Measurements from ENCODE around the gene CACNG6.

The CACNG6 gene

GRCh38 chr19:53966931-53967330, 24.5 kb upstream of the CACNG6 start:
- no peak for DNase-seq (ENCODE audit: low read depth in 2 of 2, low spot score in 1 of 2)

- no peak for DNase-seq (ENCODE audit: low read depth in 2 of 2, low spot score in 1 of 2)
These were observed 22.1 kb upstream of the CACNG6 start for GRCh38 chr19:53969366-53969765.

- no peak for DNase-seq (ENCODE audit: low read depth in 2 of 2, low spot score in 1 of 2)
These were observed 19.8 kb upstream of the CACNG6 start for GRCh38 chr19:53971673-53972072.

- DNase-seq (ENCODE audit: low read depth in 2 of 2, low spot score in 1 of 2), result peak in 1 of 2 donors; percentile 42
These were observed 13.9 kb upstream of the CACNG6 start for GRCh38 chr19:53977429-53977990.

- no peak for DNase-seq (ENCODE audit: low read depth in 2 of 2, low spot score in 1 of 2)
These were observed 13.3 kb upstream of the CACNG6 start for GRCh38 chr19:53977991-53978731.

- DNase-seq (ENCODE audit: low read depth in 2 of 2, low spot score in 1 of 2), result no peak
These were observed 12.2 kb upstream of the CACNG6 start for GRCh38 chr19:53978975-53979801.

- DNase-seq (ENCODE audit: low read depth in 2 of 2, low spot score in 1 of 2), result no peak
These were observed 10.7 kb upstream of the CACNG6 start for GRCh38 chr19:53980539-53981375.

- no peak for DNase-seq (ENCODE audit: low read depth in 2 of 2, low spot score in 1 of 2)
These were observed 10.0 kb upstream of the CACNG6 start for GRCh38 chr19:53981376-53981951.

- DNase-seq (ENCODE audit: low read depth in 2 of 2, low spot score in 1 of 2), result no peak
These were observed 9.4 kb upstream of the CACNG6 start for GRCh38 chr19:53982001-53982451.

GRCh38 chr19:53982611-53983010, 8.8 kb upstream of the CACNG6 start:
- DNase-seq (ENCODE audit: low read depth in 2 of 2, low spot score in 1 of 2), result no peak

- no peak for DNase-seq (ENCODE audit: low read depth in 2 of 2, low spot score in 1 of 2)
These were observed 7.8 kb upstream of the CACNG6 start for GRCh38 chr19:53983457-53984289.

GRCh38 chr19:53985863-53986262, 5.6 kb upstream of the CACNG6 start:
- no peak for DNase-seq (ENCODE audit: low read depth in 2 of 2, low spot score in 1 of 2)

GRCh38 chr19:53988981-53989380, 2.5 kb upstream of the CACNG6 start:
- no peak for DNase-seq (ENCODE audit: low read depth in 2 of 2, low spot score in 1 of 2)

GRCh38 chr19:53989600-53990533, 1.6 kb upstream of the CACNG6 start:
- no peak for DNase-seq (ENCODE audit: low read depth in 2 of 2, low spot score in 1 of 2)

- DNase-seq (ENCODE audit: low read depth in 2 of 2, low spot score in 1 of 2), result no peak
These were observed 774 bp downstream of the CACNG6 start for GRCh38 chr19:53992211-53992610.

GRCh38 chr19:53992815-53993214, 1.4 kb downstream of the CACNG6 start:
- DNase-seq (ENCODE audit: low read depth in 2 of 2, low spot score in 1 of 2), result no peak

- no peak for DNase-seq (ENCODE audit: low read depth in 2 of 2, low spot score in 1 of 2)
These were observed 2.0 kb downstream of the CACNG6 start for GRCh38 chr19:53993448-53993847.

- DNase-seq (ENCODE audit: low read depth in 2 of 2, low spot score in 1 of 2), result no peak
These were observed 3.4 kb downstream of the CACNG6 start for GRCh38 chr19:53994811-53995210.

- DNase-seq (ENCODE audit: low read depth in 2 of 2, low spot score in 1 of 2), result no peak
These were observed 6.8 kb downstream of the CACNG6 start for GRCh38 chr19:53998223-53998622.

Measured in stimulated activated CD8-positive, alpha-beta memory T cell treated with anti-CD3 and anti-CD28 coated beads, Interleukin-4, amount 100 ng/mL, for 1 hour (primary cell).